Large intestine (tissue), 3 donors: Measurements from ENCODE around the gene HSPB6. TPM values are rescaled to one million over a fixed set of nuclear protein-coding genes. Genes with fewer than 3 reads are reported as not detected.
"Not testable (repeated sequence)": the region's sequence is repeated elsewhere in the genome, so short reads cannot be mapped to it uniquely, and the experiment has no call there.

Source experiments
- DNase-seq, 2 donors: peaks; one replicate each; pipeline versions ENCODE4 v3.0.0 to v3.0.0-alpha.2; 2013
- H3K27ac ChIP-seq: one replicate; pipeline ENCODE4 v1.5.1; 2013; ENCODE audit warnings: low read length
- H3K27me3 ChIP-seq: 2 replicates; pipeline ENCODE4 v1.6.1; 2013; ENCODE audit warnings: low read length; ENCODE audit not compliant: control insufficient read depth, insufficient read depth
- H3K36me3 ChIP-seq: 2 replicates; pipeline ENCODE4 v1.6.1; 2013; ENCODE audit warnings: low read length; ENCODE audit not compliant: control insufficient read depth, insufficient read depth
- H3K4me1 ChIP-seq: one replicate; pipeline ENCODE4 v1.6.1; 2013; ENCODE audit warnings: low read length; ENCODE audit not compliant: control insufficient read depth, insufficient read depth
- H3K4me3 ChIP-seq: one replicate; pipeline ENCODE4 v1.5.1; 2013; ENCODE audit warnings: low read length
- H3K9me3 ChIP-seq: one replicate; pipeline ENCODE4 v1.6.1; 2013; ENCODE audit warnings: mild to moderate bottlenecking, low read depth, low read length, moderate library complexity; ENCODE audit not compliant: control insufficient read depth
- WGBS: methylation state at CpG from one replicate; pipeline ENCODE4 v1.1.5; 2013; ENCODE audit warnings: low lambda C conversion rate; ENCODE audit not compliant: insufficient coverage; 5-methylcytosine and 5-hydroxymethylcytosine counted together
- polyA plus RNA-seq: library from polyadenylated mRNA; unstranded; fragments of 120-200 nt; gene quantifications from one replicate; pipeline ENCODE4 v1.2.1, GENCODE V29; 2013

Gene HSPB6
- polyA plus RNA-seq, 1 donor: 50.2 TPM

DNA sequence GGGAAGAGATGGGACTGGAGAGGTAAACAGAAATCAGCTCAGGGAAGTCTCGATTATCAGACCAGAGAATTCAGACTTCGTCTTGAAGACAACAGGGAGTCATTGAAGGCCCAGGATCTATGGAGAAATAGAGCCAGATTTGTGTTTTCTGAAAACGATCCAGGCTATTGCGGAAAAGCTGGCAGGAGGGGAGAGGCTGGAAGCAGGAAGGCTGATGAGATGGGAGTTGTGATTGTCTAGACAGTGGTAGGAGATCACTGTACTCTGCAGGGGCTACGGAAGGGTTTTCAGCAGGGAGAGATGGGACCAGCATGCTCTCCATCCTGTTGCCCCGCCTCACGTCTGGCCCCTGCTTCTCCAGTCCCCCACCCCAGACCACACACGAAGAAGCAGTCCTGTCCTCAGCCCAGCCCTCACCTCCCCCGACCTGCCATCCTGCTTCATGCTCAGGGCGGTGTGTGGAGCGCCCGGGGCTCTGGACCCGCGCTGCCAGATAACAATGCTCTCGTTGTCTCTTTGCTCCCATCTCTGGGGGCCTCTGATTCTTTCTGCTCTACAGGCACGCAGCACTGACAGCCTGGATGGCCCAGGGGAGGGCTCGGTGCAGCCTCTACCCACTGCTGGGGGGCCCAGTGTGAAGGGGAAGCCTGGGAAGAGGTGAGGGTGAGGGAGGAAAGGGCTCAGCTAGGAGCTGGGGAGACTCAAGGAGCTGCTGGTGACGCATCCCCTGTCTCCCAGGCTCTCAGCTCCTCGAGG is 20.4 kb upstream of the HSPB6 start:
- WGBS: no CpG with 5 or more reads among the region's 19 CpGs
- no peaks in the 10 kb centered on the region for H3K9me3 ChIP-seq
- peaks cover 15% of the 10 kb centered on the region for H3K36me3 ChIP-seq

GRCh38 chr19:35776102-35776788 is 19.4 kb upstream of the HSPB6 start:
- Histone ChIP-seq H3K36me3 (peaks cover 12% of the 10 kb centered on the region), H3K9me3 (no peaks in the 10 kb centered on the region), H3K4me1 (peaks cover 11% of the 10 kb centered on the region), H3K4me3 (peak overlapping the region; percentile 59), H3K27me3 (no peaks in the 10 kb centered on the region), H3K27ac (no peak overlapping the region)
- DNase-seq: peak in 1 of 2 donors; percentile 37
- 0% methylated on average over 1 of the region's 13 CpGs for WGBS

More for the DNA sequence above, 20.4 kb upstream of the HSPB6 start:
- peaks cover 11% of the 10 kb centered on the region for H3K4me1 ChIP-seq
- no peaks in the 10 kb centered on the region for H3K27me3 ChIP-seq
- DNase-seq: no peak
- no peak overlapping the region for H3K27ac ChIP-seq
- no peak overlapping the region for H3K4me3 ChIP-seq

GRCh38 chr19:35775298-35776101 is 18.7 kb upstream of the HSPB6 start, which contains the start of gene ARHGAP33:
TSS of gene ARHGAP33 (plus strand) at chr19:35775564. CDS start at chr19:35775659, 95 bp downstream.
- peak; percentile 96 for DNase-seq
- Histone ChIP-seq H3K27me3 (no peaks in the 10 kb centered on the region), H3K4me1 (peaks cover 11% of the 10 kb centered on the region), H3K27ac (no peak within 1 kb of the TSS), H3K36me3 (peaks cover 10% of the 10 kb centered on the region), H3K4me3 (peak within 1 kb of the TSS; percentile 59), H3K9me3 (no peaks in the 10 kb centered on the region)
- no CpG with 5 or more reads among the region's 82 CpGs for WGBS

- 0% methylated on average over 1 of the region's 9 CpGs for WGBS
- H3K27me3 ChIP-seq: no peaks in the 10 kb centered on the region
Measured at GRCh38 chr19:35775046-35775297, 18.1 kb upstream of the HSPB6 start.

DNA sequence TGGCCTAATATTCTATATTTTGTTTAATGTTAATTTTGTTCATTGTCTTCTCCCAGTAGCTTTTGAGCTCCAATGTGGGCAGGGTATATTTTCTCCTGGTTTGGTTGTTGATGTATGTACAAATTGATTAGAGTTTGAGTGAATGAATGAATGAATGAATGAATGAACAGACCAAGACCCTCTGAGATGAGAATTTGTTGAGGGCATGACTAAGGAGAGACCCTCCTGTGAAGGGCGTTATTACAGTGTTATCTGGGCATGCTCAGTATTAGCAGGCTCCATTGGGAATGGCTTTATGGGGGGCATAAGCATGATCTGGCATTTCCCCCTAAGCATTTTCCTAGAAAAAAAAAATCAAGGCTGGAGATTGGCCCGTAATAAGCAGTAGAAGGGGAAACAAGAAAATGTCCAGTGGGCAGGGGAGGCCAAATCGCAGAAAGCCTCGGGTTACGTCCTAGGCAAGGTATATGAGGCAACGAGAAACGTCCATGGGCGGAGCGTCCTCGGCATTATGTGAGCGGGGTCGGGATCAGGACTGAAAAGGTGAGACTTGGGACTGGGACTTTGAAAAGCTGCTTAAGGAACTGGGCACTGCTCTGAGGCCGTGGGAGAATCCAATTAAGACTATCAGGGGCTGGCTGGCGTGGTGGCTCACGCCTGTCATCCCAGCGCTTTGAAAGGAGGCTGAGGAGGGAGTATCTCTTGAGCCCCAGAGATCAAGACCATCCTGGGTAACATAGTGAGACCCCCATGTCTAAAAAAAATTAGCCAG is 17.6 kb upstream of the HSPB6 start:
- H3K36me3 ChIP-seq: peaks cover 5% of the 10 kb centered on the region
- H3K27ac ChIP-seq: no peak overlapping the region
- H3K27me3 ChIP-seq: no peaks in the 10 kb centered on the region
- WGBS: no CpG with 5 or more reads among the region's 16 CpGs
- H3K9me3 ChIP-seq: no peaks in the 10 kb centered on the region
- peak overlapping the region; percentile 11 for H3K4me3 ChIP-seq
- DNase-seq: no peak
- H3K4me1 ChIP-seq: peaks cover 11% of the 10 kb centered on the region

More at GRCh38 chr19:35775046-35775297, 18.1 kb upstream of the HSPB6 start:
- DNase-seq: no peak
- H3K4me3 ChIP-seq: peak overlapping the region; percentile 11
- H3K36me3 ChIP-seq: peaks cover 9% of the 10 kb centered on the region
- H3K9me3 ChIP-seq: no peaks in the 10 kb centered on the region
- no peak overlapping the region for H3K27ac ChIP-seq
- peaks cover 11% of the 10 kb centered on the region for H3K4me1 ChIP-seq

DNA sequence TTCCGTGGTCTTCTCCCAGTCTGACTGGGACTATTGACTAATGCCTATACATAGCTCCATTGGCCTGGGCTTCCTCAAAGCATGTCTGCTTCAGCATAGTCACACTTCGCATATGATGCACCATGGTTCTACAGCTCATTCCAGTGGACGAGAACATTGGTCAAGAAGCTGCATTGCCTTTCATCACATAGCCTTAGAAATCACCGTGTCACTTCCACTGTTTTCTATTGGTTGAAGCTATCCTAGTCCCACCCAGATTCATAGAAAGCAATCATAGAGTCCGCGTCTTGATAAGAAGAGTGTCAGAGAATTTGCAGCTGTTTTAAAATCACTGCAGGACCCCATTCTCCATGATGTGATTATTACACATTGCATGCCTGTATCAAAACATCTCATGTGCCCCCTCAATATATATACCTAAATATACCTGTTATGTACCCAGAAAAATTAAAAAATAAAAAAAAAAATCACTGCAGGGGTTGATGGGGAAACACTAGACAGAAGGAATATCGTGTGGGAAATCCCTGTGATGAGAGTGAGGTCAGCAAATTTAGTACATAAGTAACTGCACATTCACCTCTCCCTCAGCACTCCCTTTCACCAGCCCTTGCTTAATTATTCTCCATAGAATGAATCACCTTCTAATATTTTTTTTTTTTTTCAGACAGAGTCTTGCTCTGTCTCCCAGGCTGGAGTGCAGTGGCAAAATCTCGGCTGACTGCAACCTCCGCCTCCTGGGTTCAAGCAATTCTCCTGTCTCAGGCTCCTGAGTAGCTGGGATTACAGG is 16.4 kb upstream of the HSPB6 start:
- no CpG with 5 or more reads among the region's 9 CpGs for WGBS
- H3K9me3 ChIP-seq: no peaks in the 10 kb centered on the region
- no peak overlapping the region for H3K27ac ChIP-seq
- H3K36me3 ChIP-seq: peaks cover 8% of the 10 kb centered on the region
- H3K4me1 ChIP-seq: peaks cover 11% of the 10 kb centered on the region
- H3K4me3 ChIP-seq: no peak overlapping the region
- no peak for DNase-seq
- no peaks in the 10 kb centered on the region for H3K27me3 ChIP-seq

- not testable (repeated sequence) for DNase-seq, H3K27ac ChIP-seq, H3K36me3 ChIP-seq, H3K27me3 ChIP-seq, H3K9me3 ChIP-seq, H3K4me3 ChIP-seq
- 88% methylated on average over 1 of the region's 5 CpGs for WGBS
- H3K4me1 ChIP-seq: peaks cover 11% of the 10 kb centered on the region
Measured at GRCh38 chr19:35772362-35772761, 15.5 kb upstream of the HSPB6 start.

DNA sequence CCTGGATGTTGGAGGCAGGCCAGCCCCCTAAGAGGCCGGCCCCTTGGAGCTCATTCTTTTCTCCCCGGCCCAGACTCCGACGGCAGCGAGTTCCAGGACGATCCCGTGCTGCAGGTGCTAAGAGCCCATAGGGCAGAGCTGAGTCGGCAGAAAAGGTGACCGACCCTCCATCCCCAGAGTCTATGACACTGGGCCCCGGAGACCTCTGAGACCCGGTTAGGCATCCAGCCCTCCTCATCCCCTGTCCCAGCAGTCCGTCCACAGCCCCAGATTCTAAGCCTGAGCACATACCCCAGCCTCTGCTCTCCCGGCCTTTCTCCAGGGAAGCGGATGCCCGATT is 11.2 kb upstream of the HSPB6 start:
- peaks cover 20% of the 10 kb centered on the region for H3K36me3 ChIP-seq
- no peaks in the 10 kb centered on the region for H3K4me1 ChIP-seq
- H3K4me3 ChIP-seq: no peak overlapping the region
- no peak for DNase-seq
- H3K27ac ChIP-seq: no peak overlapping the region
- no peaks in the 10 kb centered on the region for H3K27me3 ChIP-seq
- WGBS: no CpG with 5 or more reads among the region's 15 CpGs
- H3K9me3 ChIP-seq: no peaks in the 10 kb centered on the region

DNA sequence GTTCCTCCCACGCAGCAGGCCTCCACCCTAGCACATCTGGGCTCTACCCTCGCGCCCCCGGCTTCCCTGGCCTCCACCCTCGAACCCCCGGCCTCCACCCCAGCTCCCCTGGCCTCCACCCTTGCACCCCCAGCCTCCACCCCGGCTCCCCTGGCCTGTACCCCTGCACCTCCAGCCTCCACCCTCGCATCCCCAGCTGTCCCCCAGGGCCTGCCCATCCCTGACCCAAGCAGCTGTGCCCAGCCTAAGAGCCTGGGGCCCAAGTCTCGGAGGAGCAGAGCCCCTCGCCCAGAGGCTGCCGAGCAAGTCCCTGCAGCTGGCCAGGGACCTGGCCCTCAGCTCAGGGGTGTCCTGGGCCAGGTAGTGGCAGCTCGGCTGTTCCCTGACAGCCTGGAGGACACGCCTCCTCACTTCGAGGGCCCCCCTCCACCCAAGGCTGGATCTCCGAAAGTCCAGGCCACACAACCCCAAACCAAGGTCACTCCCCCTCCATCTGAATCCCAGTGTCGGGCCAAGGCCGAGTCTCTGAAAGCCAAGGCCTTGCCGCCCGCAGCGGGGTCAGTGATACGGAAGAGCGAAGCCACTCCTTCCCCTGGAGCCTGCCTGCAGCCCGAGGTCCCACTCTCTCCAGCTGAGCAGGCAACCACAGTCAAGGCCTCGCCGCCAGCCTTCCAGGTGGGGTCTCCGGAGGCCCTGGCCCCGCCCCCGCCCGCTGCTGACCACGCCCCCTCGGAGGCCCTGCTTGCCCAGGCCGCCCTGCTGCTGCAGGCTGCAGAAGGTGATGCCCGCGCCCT is 10.7 kb upstream of the HSPB6 start:
- peaks cover 20% of the 10 kb centered on the region for H3K36me3 ChIP-seq
- no peak for DNase-seq

More for the DNA sequence above, 10.7 kb upstream of the HSPB6 start:
- Histone ChIP-seq H3K27ac (no peak overlapping the region), H3K4me1 (no peaks in the 10 kb centered on the region), H3K9me3 (no peaks in the 10 kb centered on the region), H3K4me3 (no peak overlapping the region), H3K27me3 (no peaks in the 10 kb centered on the region)
- WGBS: no CpG with 5 or more reads among the region's 34 CpGs
